Neural progenitor cell (in vitro differentiated cells): ENCODE measurements around the gene LDLRAD4. TPM values are rescaled to one million over a fixed set of nuclear protein-coding genes. Genes with fewer than 3 reads are reported as not detected.

Source experiments
- DNase-seq: peaks from one replicate; pipeline ENCODE4 v3.0.0-alpha.2; 2016; ENCODE audit warnings: low spot score
- H2AFZ ChIP-seq: fragments of 200-600 bp; sonication (generic); replicated peaks from 2 replicates; pipeline ENCODE4 v1.6.1; 2016; ENCODE audit warnings: antibody characterized with exemption
- H3F3A ChIP-seq: fragments of 200-600 bp; sonication (generic); 2 replicates; pipeline ENCODE4 v1.6.1; 2016; ENCODE audit warnings: antibody characterized with exemption, low read depth
- H3K27ac ChIP-seq: fragments of 200-600 bp; sonication (generic); 2 replicates; pipeline ENCODE4 v1.5.1; 2016; ENCODE audit warnings: mild to moderate bottlenecking
- H3K27me3 ChIP-seq: fragments of 200-600 bp; sonication (generic); 2 replicates; pipeline ENCODE4 v1.6.1; 2016; ENCODE audit warnings: mild to moderate bottlenecking, moderate library complexity
- H3K36me3 ChIP-seq: fragments of 200-600 bp; sonication (generic); 2 replicates; pipeline ENCODE4 v1.5.1; 2016
- H3K4me1 ChIP-seq: fragments of 200-600 bp; sonication (generic); 2 replicates; pipeline ENCODE4 v1.6.1; 2016; ENCODE audit warnings: mixed run types
- H3K4me2 ChIP-seq: fragments of 200-600 bp; sonication (generic); 2 replicates; pipeline ENCODE4 v1.6.1; 2016
- H3K4me3 ChIP-seq: fragments of 200-600 bp; sonication (generic); 2 replicates; pipeline ENCODE4 v1.5.1; 2016
- H3K79me2 ChIP-seq: fragments of 200-600 bp; sonication (generic); 2 replicates; pipeline ENCODE4 v1.6.1; 2016; ENCODE audit warnings: low read depth
- H3K9ac ChIP-seq: fragments of 200-600 bp; sonication (generic); 2 replicates; pipeline ENCODE4 v1.6.1; 2016
- H3K9me3 ChIP-seq: fragments of 200-600 bp; sonication (generic); 2 replicates; pipeline ENCODE4 v1.5.1; 2016; ENCODE audit warnings: low read depth
- H4K20me1 ChIP-seq: fragments of 200-600 bp; sonication (generic); 2 replicates; pipeline ENCODE4 v1.6.1; 2016; ENCODE audit warnings: low read depth
- H3K27ac Mint-ChIP-seq: 3 replicates; pipeline ENCODE4 v1.8.0; 2021; ENCODE audit warnings: mixed read lengths
- H3K27me3 Mint-ChIP-seq: 2 replicates; pipeline ENCODE4 v1.8.0; 2022; ENCODE audit warnings: low read depth, mild to moderate bottlenecking, inconsistent platforms, moderate library complexity, mixed read lengths; ENCODE audit not compliant: insufficient read depth
- H3K36me3 Mint-ChIP-seq: 3 replicates; pipeline ENCODE4 v1.8.0; 2021; ENCODE audit warnings: mixed read lengths
- H3K4me1 Mint-ChIP-seq: 3 replicates; pipeline ENCODE4 v1.8.0; 2021; ENCODE audit warnings: mixed read lengths
- H3K4me3 Mint-ChIP-seq: 3 replicates; pipeline ENCODE4 v1.8.0; 2021; ENCODE audit warnings: mild to moderate bottlenecking, moderate library complexity, mixed read lengths
- H3K9me3 Mint-ChIP-seq: 3 replicates; pipeline ENCODE4 v1.8.0; 2020; ENCODE audit warnings: mixed read lengths
- EZH2 ChIP-seq: fragments of 200-600 bp; sonication (generic); IDR thresholded peaks from 2 replicates; pipeline ENCODE4 v1.6.1; 2017; ENCODE audit warnings: antibody characterized with exemption, mild to moderate bottlenecking, moderate library complexity
- EZH2phosphoT487 ChIP-seq: fragments of 200-600 bp; sonication (generic); IDR thresholded peaks from 2 replicates; pipeline ENCODE4 v1.6.1; 2017; ENCODE audit warnings: antibody characterized with exemption
- total RNA-seq: library from RNA; depleted of rRNA; stranded (reverse); fragments of >200 nt; gene quantifications from 2 replicates; pipeline ENCODE4 v1.2.3, GENCODE V29; 2015; ENCODE audit warnings: low replicate concordance
- TF ChIP-seq, protein P1 (sequence below): fragments of 200-600 bp; sonication (generic); IDR thresholded peaks from 2 replicates; pipeline ENCODE4 v1.5.1; 2017; ENCODE audit warnings: antibody characterized with exemption, mild to moderate bottlenecking

LDLRAD4 gene
- total RNA-seq, 1 donor from 2014 or later, result 0.65 TPM

GRCh38 chr18:13243363-13243762 lies 24.8 kb downstream of the LDLRAD4 start:
- peaks cover 1% of the 10 kb centered on the region for H3K27me3 ChIP-seq
- peaks cover 13% of the 10 kb centered on the region for H3K27me3 Mint-ChIP-seq
- peaks cover 27% of the 10 kb centered on the region for H3K4me1 Mint-ChIP-seq
- no peak overlapping the region for H3K27ac ChIP-seq
- H3F3A ChIP-seq, result peaks cover 10% of the 10 kb centered on the region
- H3K9me3 Mint-ChIP-seq, result peaks cover 3% of the 10 kb centered on the region
- TF ChIP-seq EZH2phosphoT487, result no peak
- TF ChIP-seq, protein P1, sequence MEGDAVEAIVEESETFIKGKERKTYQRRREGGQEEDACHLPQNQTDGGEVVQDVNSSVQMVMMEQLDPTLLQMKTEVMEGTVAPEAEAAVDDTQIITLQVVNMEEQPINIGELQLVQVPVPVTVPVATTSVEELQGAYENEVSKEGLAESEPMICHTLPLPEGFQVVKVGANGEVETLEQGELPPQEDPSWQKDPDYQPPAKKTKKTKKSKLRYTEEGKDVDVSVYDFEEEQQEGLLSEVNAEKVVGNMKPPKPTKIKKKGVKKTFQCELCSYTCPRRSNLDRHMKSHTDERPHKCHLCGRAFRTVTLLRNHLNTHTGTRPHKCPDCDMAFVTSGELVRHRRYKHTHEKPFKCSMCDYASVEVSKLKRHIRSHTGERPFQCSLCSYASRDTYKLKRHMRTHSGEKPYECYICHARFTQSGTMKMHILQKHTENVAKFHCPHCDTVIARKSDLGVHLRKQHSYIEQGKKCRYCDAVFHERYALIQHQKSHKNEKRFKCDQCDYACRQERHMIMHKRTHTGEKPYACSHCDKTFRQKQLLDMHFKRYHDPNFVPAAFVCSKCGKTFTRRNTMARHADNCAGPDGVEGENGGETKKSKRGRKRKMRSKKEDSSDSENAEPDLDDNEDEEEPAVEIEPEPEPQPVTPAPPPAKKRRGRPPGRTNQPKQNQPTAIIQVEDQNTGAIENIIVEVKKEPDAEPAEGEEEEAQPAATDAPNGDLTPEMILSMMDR, result no peak
- no peak for TF ChIP-seq EZH2
- no peak overlapping the region for H3K9ac ChIP-seq
- DNase-seq, result no peak
- no peaks in the 10 kb centered on the region for H3K9me3 ChIP-seq
- no peak overlapping the region for H3K4me3 Mint-ChIP-seq
- H3K79me2 ChIP-seq, result no peaks in the 10 kb centered on the region
- H3K4me2 ChIP-seq, result no peak overlapping the region
- H3K4me3 ChIP-seq, result no peak overlapping the region
- no peaks in the 10 kb centered on the region for H3K36me3 ChIP-seq
- no peak overlapping the region for H2AFZ ChIP-seq
- no peak overlapping the region for H3K27ac Mint-ChIP-seq
- H3K4me1 ChIP-seq, result peaks cover 16% of the 10 kb centered on the region
- H4K20me1 ChIP-seq, result no peaks in the 10 kb centered on the region
- H3K36me3 Mint-ChIP-seq, result peaks cover 9% of the 10 kb centered on the region

DNA sequence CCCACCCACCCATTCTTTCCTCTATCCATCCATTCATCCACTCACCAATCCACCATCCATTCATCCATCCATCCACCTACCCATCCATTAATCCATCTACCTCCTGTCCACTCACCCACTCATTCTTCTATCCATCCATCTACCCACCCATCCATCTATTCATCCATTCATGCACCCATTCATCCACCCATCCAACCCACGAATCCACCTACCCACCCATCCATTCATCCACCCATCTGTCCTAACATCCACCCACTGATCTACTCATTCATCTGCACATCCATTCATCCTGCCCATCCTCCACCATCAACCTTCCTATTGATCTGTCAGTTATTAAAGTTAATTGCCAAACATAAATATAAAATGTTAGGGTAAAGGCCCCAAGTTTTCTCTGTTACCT lies 25.6 kb downstream of the LDLRAD4 start:
- Histone ChIP-seq H3K4me1 (peaks cover 12% of the 10 kb centered on the region), H3K27me3 (no peaks in the 10 kb centered on the region), H3K9ac (no peak overlapping the region), H2AFZ (no peak overlapping the region), H3K36me3 (no peaks in the 10 kb centered on the region), H3K79me2 (no peaks in the 10 kb centered on the region), H3K9me3 (no peaks in the 10 kb centered on the region), H3F3A (peaks cover 10% of the 10 kb centered on the region), H3K27ac (no peak overlapping the region), H4K20me1 (no peaks in the 10 kb centered on the region), H3K4me3 (no peak overlapping the region), H3K4me2 (no peak overlapping the region)
- no peak for DNase-seq
- peaks cover 3% of the 10 kb centered on the region for H3K9me3 Mint-ChIP-seq
- H3K4me1 Mint-ChIP-seq, result peaks cover 21% of the 10 kb centered on the region
- H3K27me3 Mint-ChIP-seq, result peaks cover 9% of the 10 kb centered on the region
- TF ChIP-seq, protein P1, result no peak
- TF ChIP-seq EZH2 (no peak), EZH2phosphoT487 (no peak)
- peaks cover 11% of the 10 kb centered on the region for H3K36me3 Mint-ChIP-seq
- H3K27ac Mint-ChIP-seq, result peak overlapping the region; percentile 22
- no peak overlapping the region for H3K4me3 Mint-ChIP-seq

DNA sequence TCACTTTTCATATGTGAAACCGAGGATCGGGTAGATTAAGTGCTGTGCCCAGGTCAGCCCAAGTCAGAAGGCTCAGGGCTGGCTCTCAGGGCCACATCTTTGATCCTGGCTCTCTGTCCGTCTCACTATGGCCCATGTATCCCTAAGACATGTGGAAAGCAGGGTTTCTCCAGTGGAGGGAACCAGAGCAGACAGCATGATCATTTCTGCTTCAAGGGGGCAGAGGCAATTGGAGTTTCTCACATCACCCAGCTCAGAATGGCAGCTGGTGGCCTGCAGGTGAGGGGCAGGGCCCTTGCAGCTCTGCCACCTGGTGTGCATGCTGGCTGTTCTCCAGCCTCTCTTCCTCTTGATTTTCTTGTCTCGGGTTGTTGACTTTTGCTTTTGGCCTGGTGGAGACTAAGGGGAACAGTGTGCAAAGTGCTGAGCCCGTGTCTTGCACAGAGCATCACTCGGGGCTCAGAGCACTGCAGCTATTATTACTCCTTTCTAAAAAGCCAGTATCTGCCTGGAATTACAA lies 27.0 kb downstream of the LDLRAD4 start:
- Histone ChIP-seq H3K27ac (no peak overlapping the region), H2AFZ (no peak overlapping the region), H3K79me2 (no peaks in the 10 kb centered on the region), H3K9me3 (no peaks in the 10 kb centered on the region), H3K4me2 (no peak overlapping the region), H3K9ac (no peak overlapping the region), H3K4me3 (no peak overlapping the region), H3F3A (no peaks in the 10 kb centered on the region), H4K20me1 (no peaks in the 10 kb centered on the region), H3K4me1 (no peaks in the 10 kb centered on the region), H3K27me3 (no peaks in the 10 kb centered on the region), H3K36me3 (no peaks in the 10 kb centered on the region)
- Mint-ChIP-seq H3K9me3 (peaks cover 12% of the 10 kb centered on the region), H3K4me3 (no peak overlapping the region), H3K36me3 (peaks cover 10% of the 10 kb centered on the region), H3K27me3 (peaks cover 6% of the 10 kb centered on the region), H3K4me1 (peaks cover 9% of the 10 kb centered on the region), H3K27ac (no peak overlapping the region)
- DNase-seq, result no peak
- no peak for TF ChIP-seq EZH2phosphoT487
- TF ChIP-seq, protein P1, result no peak
- TF ChIP-seq EZH2, result no peak
